ENCODE results near the gene TMEM123. TPM values are rescaled to one million over a fixed set of nuclear protein-coding genes. Genes with fewer than 3 reads are reported as not detected.

TMEM123 gene
- total RNA-seq, 1 experiment from 2014 or later, result 236 TPM

DNA sequence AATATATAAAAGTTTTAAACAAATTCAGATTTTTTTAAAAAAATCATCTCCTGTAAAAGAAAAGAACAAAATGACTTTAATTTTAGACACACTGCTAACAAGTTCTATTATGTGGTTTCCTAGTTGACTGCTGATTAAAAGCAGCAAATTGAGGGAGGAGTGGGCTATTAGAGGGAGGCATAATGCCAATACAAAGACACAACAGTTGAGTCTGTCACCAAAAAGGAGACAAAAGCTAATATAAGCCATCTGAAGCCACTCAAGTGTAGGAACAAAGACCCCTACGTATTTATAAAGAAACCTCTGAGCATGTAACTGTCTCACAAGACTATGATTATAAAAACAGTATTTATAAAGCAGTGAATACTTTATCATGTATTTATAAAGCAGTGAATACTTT, 28.6 kb downstream of the TMEM123 start:
- no peak overlapping the region for H3K4me3 Mint-ChIP-seq (ENCODE audit: low read depth, unreplicated experiment)
- CTCF ChIA-PET, result no interaction called here

DNA sequence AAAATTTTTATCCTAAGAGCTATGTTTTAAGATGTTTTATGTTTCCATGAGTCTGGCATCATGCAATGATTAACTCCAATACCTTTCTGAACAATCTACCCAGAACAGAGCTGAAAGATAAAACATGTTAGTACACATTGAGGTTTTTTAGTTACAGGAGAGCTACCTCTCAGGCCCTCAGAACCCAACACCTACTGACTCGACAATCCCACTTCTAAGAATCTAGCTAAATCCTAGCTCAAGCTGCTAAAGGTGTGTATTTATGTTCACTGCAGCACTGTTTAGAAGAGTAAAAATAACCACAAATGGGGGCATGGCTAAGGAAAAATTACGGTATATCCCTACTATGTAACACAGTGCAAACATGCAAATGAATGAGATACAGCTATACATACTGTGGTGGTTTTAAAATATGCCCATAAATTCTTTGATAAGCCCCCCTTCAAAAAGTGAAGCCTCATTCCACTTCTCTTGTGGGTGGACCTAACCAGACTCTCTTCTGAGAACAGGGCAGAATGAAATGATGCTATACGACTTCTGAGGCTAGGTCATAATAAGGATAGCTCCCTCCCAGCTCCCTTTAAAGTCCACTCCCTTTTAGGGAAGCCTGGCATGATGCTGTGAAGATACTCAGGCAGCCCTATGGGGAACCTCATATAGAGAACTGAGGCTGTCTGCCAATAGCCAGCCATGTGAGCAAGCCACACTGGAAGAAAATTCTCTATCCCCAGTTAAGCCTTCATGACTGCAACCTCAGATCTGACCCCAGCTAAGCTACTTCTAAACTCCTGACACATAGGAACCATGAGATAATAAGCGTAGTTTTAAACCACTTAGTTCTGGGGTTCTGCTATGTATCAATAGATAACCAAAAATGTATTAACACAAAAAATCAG, 29.5 kb downstream of the TMEM123 start:
- Mint-ChIP-seq H3K36me3 (ENCODE audit: insufficient read depth, unreplicated experiment) (no peaks in the 10 kb centered on the region), H3K9me3 (ENCODE audit: low read depth, unreplicated experiment) (no peaks in the 10 kb centered on the region), H3K4me3 (ENCODE audit: low read depth, unreplicated experiment) (no peak overlapping the region), H3K4me1 (ENCODE audit: low read depth, unreplicated experiment) (no peaks in the 10 kb centered on the region), H3K27ac (ENCODE audit: unreplicated experiment) (no peak overlapping the region), H3K27me3 (ENCODE audit: unreplicated experiment) (no peaks in the 10 kb centered on the region)
- DNase-seq, result no peak
- CTCF ChIA-PET, result interaction anchor here (1.2 kb wide), 1 partner anchor 190 kb away, joined by 3 read pairs; no protein-coding TSS in a partner anchor
- TF ChIP-seq CTCF (IDR thresholded peaks at IDR 0.05; ENCODE audit: unreplicated experiment), result no peak
- no TSS peak for BruUV-seq (replicated peaks)
- intact Hi-C loops (cut with micrococcal nuclease; ENCODE audit: unreplicated experiment), result no loop called here

More for the DNA sequence above, 28.6 kb downstream of the TMEM123 start:
- TF ChIP-seq CTCF (IDR thresholded peaks at IDR 0.05; ENCODE audit: unreplicated experiment), result no peak
- intact Hi-C loops (cut with micrococcal nuclease; ENCODE audit: unreplicated experiment), result no loop called here
- H3K36me3 Mint-ChIP-seq (ENCODE audit: insufficient read depth, unreplicated experiment), result no peaks in the 10 kb centered on the region
- no peaks in the 10 kb centered on the region for H3K4me1 Mint-ChIP-seq (ENCODE audit: low read depth, unreplicated experiment)
- H3K27me3 Mint-ChIP-seq (ENCODE audit: unreplicated experiment), result no peaks in the 10 kb centered on the region
- H3K9me3 Mint-ChIP-seq (ENCODE audit: low read depth, unreplicated experiment), result no peaks in the 10 kb centered on the region
- no peak for DNase-seq
- BruUV-seq (replicated peaks), result no TSS peak
- H3K27ac Mint-ChIP-seq (ENCODE audit: unreplicated experiment), result no peak overlapping the region

GRCh38 chr11:102421261-102421660, 31.3 kb downstream of the TMEM123 start:
- CTCF ChIA-PET, result no interaction called here

GRCh38 chr11:102420547-102420946, 32.0 kb downstream of the TMEM123 start:
- no peak for TF ChIP-seq CTCF (IDR thresholded peaks at IDR 0.05; ENCODE audit: unreplicated experiment)
- no peak overlapping the region for H3K4me3 Mint-ChIP-seq (ENCODE audit: low read depth, unreplicated experiment)
- intact Hi-C loops (cut with micrococcal nuclease; ENCODE audit: unreplicated experiment), result no loop called here
- no peak for DNase-seq
- BruUV-seq (replicated peaks), result no TSS peak
- H3K9me3 Mint-ChIP-seq (ENCODE audit: low read depth, unreplicated experiment), result peaks cover 5% of the 10 kb centered on the region
- CTCF ChIA-PET, result no interaction called here
- H3K27ac Mint-ChIP-seq (ENCODE audit: unreplicated experiment), result no peak overlapping the region
- H3K27me3 Mint-ChIP-seq (ENCODE audit: unreplicated experiment), result no peaks in the 10 kb centered on the region
- peaks cover 7% of the 10 kb centered on the region for H3K4me1 Mint-ChIP-seq (ENCODE audit: low read depth, unreplicated experiment)
- no peaks in the 10 kb centered on the region for H3K36me3 Mint-ChIP-seq (ENCODE audit: insufficient read depth, unreplicated experiment)

More at GRCh38 chr11:102421261-102421660, 31.3 kb downstream of the TMEM123 start:
- DNase-seq, result no peak
- Mint-ChIP-seq H3K4me1 (ENCODE audit: low read depth, unreplicated experiment) (no peaks in the 10 kb centered on the region), H3K27ac (ENCODE audit: unreplicated experiment) (no peak overlapping the region), H3K36me3 (ENCODE audit: insufficient read depth, unreplicated experiment) (no peaks in the 10 kb centered on the region), H3K9me3 (ENCODE audit: low read depth, unreplicated experiment) (peaks cover 5% of the 10 kb centered on the region), H3K27me3 (ENCODE audit: unreplicated experiment) (no peaks in the 10 kb centered on the region), H3K4me3 (ENCODE audit: low read depth, unreplicated experiment) (no peak overlapping the region)
- intact Hi-C loops (cut with micrococcal nuclease; ENCODE audit: unreplicated experiment), result no loop called here
- no peak for TF ChIP-seq CTCF (IDR thresholded peaks at IDR 0.05; ENCODE audit: unreplicated experiment)
- no TSS peak for BruUV-seq (replicated peaks)

Measured in Calu3 (cell line).